Right hindlimb (tissue), 1 donor: ENCODE data around the gene RNF224.

Source experiments
- DNase-seq: peaks from one replicate; pipeline ENCODE4 v3.0.0-alpha.2; 2018

Gene RNF224

DNA sequence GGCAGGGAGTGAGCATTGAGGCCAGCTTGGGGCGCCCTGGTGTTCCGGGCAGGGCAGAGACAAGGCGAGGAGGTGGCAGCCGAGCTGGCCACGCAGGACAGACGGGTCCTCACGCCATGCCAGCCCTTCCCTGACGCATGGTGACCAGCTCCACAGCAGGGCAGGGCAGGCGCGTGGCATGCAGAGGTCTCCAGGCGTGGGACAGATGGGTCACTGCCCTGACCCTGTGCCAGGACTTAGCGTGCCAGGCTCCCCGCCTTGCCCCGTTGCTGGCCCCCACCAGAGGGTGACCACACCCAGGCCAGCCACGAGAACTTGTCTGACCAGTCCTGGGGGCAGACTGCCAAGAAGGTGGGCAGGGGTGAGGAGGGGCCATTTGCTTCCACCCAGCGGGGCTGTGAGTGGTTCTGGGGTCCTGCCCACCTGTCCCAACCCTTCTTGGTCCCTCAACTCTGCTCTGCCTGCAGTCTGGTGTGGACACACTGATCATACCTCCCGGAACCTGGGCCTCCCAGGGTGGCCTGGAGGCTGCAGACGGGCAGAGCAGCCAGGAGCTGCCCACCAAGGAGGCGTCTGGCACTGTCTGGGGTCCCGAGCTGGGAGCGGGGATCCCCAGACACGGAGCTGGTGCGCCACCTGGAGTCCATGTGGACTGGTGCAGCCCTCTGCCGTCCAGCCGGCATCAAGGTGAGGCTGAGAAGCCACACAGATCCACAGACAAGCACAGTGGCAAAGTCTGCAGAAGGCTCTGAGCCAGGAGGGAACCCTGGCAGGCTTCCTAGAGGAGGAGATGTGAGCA, at the start of gene RNF224:
Gene RNF224 (plus strand): TSS at position 449 of the 799 bp plus-strand sequence. CDS start 834 bp downstream, outside the sequence.
- DNase-seq: peak; percentile 80

DNA sequence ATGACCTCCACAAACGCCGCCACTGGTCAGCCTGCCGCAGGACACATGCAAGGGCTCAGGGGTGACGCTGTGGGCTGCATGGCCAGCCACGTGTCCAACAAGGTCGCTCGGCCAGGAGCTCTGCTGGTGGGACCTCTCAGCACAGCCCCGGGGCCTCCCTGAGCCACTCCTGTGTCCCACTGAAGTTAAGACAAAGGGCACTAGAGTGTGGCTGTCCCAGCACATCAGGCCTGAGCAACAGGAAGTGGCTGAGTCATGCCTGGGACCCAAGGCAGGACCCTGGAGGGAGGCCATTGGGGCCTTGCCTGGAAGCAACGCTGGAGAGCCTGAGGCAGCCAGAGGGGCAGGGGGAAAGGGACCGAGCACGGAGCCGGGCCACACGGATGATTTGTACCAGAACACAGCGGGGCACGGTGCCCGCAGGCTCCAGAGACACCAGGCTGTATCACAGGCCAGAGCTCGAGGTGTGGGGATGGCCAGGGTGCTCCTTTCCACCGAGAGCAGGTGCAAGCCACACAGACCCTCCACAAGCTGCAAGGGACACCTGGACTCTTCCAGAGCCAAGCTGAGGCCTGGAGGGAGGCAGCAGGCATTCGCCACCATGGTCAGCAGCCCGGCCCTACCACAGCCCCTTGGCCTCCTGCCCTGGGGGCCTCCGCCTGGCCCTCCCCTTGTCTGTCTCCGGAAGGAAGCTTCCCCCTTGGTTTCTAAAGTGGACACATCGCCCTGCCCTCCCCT, 48.9 kb upstream of the RNF224 start:
- no peak for DNase-seq

DNA sequence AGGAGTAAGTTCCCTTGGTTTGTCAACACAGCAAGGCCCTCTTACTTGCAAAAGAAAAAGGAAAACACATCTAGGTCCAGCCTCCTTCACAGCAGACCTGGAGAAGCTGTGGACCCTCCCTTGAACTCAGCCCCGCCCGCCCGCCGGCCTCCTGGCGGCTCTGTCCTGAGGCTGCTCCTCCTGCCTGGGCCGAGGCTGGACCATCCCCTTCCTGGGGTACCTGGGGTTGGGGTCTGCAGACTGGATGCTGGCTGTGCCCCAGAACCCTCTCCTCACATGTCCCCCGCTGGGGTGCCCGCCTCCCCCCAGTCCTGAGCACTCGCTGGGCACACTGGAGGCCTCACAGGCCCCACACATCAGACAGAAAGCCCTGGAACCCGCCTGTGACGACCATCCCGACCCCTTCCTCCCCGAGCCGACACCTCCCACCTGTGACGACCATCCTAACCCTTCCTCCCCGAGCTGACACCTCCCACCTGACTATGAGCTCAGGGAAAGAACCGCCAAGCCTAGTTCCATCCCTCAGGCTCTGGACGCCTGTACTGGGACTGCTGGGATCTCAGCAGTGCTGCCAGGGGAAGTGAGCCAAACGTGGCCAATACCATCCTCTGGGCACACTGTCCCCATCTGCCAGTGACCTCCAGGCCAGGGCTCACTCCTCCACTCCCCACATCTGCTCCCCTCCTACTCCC, 48.2 kb upstream of the RNF224 start:
- no peak for DNase-seq

DNA sequence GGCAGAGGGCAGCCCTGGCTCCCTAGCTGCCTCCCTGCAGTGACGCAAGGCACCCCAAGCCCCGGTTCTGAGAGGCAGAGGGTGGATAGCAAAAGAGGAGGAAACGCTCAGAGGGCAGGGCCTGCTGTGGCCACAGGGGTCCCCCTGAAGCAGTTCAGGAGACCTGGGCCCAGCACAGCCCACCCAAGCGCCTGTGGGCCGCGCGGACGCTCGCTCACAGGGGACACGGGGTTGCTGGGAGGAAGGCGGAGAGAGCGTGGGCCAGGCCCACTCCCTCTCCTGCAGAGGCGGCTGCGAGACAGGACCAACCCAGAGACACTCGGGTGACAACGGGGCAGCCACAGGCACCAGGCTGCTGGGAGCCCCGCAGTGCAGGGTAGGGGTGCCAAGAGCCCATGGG, 47.5 kb upstream of the RNF224 start:
- DNase-seq: no peak

DNA sequence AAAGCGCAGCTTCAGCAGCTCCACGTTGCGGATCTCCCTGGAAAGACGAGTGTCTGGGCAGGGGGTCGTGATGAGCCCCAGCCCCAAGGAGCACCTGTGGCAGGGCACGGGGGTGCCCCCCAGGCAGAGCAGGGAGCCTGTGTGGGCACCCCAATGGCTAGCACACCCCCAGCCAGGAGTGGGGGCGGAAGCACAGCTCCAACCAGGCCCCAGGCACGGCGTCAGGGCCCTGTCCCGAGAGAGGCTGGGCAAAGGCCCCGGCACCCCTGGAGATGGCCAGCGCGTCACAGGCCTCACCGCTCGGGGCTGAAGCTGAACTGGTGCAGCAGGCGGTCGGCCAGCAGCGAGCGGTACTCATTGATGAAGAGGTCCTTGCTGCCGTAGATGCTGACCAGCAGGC, 46.8 kb upstream of the RNF224 start:
- no peak for DNase-seq

DNA sequence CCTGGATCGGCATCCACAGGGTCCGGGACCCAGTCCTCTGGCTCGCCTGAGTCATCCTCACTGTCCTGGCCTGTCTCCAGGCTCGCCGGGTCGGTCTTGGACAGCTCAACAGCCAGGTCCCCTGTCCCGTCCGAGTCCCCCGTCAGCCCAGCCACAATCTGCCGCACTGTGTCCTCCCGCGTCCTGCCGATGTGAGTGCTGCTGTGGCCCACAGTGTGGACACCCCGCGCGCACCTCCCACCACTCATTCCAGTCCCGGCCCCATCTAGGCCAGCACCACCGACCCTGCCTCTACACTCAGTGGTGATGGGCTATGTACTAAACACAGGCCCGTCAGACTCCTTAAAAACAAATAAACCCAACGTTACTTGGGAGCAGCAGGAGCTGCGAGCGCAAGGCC, 45.6 kb upstream of the RNF224 start:
- DNase-seq: no peak

DNA sequence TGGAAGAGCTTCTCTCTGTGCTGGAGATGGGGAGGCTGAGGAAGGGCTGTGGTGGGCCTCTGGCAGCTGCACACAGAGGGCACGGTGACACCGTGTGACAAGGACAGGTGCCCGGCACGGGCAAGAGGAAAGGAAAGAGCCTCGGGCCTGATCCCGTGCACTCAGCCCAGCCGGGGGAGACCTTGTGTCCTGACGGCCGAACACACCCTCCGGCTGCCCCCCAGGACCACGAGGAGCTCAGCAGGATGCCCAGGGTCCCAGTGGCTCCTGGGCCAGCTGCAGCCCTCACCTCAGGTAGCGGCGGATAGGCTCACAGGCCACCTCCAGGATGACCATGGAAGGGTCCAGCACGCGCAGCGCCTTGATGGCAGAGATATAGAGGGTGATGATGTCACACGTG, 44.5 kb upstream of the RNF224 start:
- no peak for DNase-seq

DNA sequence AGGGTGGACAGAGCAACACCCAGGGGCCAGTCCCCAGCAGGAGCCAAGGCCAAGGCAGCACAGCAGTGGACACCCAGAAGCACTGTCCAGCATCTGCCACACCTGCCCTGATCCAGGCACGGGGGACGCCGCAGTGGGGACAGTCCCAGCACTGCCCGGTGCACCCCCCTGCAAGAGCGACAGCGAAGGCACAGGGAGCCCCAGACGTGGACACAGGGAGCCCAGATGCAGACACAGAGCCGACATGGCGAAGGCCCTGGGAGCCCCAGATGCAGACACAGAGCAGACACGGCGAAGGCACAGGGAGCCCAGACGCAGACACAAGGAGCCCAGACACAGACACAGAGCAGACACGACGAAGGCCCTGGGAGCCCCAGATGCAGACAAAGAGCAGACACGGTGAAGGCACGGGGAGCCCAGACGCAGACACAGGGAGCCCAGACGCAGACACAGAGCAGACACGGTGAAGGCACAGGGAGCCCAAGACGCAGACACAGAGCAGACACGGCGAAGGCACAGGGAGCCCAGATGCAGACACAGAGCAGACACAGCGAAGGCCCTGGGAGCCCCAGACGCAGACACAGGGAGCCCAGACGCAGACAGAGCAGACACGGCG, 43.2 kb upstream of the RNF224 start:
- DNase-seq: no peak

DNA sequence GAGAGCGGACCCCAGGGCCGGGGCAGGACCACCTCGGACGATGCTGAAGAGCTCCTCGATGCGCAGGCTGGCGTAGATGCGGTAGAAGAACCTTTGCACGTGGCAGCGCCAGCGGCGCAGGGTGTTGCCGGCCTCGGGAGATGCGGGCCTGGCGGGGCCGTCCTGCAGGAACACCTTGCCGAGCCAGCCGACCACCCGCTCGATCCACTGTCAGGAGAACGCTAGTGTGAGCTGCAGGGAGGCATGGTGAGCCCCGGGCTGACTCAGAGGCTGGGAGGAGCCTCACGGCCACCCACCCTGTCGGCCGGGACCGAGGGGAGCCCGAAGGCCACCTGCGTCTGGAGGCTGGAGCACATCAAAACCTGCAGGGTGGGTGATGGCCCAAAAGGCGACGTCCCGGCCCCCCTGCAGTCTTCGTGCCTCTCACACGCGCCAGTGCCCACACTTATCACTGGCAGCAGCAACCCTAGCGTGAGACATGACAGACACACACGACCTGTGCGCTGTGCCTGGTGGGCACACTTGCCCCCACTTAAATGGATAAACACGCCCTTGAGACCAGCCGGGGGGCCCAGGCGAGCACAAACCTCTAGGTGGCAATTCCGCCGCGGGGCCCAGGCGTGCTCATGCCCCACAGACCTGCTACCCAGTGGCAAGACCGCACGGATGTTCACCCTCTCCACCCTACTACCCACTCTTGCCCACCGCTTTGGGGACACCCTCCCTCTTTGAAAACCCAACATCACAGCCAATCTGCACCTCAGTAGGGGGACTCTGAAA, 42.2 kb upstream of the RNF224 start:
- DNase-seq: no peak

DNA sequence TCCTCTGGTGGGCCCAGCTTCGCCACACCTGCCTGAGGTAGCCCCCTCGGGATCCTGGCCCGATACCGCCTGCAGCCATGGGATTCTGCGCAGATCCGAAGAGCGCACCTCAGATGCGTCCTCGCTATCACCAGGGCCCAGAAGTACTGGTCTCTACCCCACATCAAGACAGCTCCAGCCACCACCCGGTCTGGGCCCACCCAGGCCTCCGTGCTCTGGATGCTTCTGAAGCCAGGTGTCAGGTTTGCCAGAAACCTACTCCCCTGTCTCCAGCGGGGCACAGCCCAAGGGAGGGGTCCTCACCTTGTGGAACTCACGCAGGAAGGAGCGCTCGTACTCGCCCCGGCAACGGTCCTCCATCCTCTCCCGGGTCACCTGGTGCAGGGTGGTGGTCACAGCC, 41.4 kb upstream of the RNF224 start:
- no peak for DNase-seq

DNA sequence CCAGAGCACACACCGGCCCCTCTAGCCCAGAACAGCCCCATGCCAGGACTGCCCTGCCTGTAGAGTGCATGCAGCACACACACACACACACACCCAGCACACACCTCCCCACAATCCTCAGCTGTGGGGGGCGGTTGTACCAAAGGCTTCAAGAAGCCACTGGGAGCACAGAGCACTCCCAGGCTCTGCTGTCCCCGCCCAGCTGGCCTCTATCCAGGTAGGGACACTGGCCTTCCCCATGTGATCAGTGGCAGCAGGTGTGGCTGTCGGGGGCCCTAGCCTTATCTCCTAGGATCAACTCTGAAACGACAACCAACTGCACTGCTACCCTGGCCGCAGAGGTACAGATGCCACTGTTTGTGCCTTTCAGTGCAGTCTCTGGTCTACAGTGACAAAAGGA, 40.9 kb upstream of the RNF224 start:
- no peak for DNase-seq

DNA sequence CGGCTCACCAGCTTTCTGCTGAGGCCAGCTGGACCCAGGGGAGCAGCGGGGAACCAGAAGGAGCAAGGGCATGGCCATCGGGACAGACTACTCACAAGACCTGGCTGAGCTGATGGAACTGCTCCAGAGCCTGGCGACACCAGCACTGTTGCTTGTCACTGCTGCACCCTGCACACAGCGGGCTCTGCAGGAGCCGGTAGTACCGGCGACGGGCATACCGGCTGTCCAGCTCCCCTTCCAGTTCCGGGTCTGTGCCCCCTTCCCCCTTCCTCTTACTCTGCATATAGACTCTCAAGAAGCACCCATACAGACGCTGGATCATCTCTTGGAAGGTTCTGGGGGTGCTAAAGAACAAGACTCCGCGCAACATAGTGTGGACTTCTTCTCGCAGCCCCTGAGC, 39.9 kb upstream of the RNF224 start:
- DNase-seq: no peak

DNA sequence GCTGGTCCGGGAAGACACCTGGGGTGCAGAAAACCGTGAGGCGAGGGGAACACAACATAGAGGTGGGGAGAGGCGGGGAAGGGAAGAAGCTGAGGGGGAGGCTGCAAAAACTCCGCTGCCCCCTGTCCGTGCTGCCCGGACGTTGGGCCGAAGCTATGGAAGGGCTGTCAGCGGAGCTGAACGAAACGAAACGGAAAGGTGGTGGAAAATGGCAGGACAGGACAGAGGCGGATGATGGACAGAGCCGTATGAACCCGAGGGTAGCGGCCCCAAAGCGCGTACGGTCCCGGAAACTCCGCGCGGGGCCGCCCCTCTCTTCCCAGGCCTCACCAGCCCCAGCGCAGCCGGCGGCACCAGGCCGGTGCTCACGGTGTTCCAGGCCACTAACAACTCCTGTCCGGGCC, 39.2 kb upstream of the RNF224 start:
- DNase-seq: no peak

DNA sequence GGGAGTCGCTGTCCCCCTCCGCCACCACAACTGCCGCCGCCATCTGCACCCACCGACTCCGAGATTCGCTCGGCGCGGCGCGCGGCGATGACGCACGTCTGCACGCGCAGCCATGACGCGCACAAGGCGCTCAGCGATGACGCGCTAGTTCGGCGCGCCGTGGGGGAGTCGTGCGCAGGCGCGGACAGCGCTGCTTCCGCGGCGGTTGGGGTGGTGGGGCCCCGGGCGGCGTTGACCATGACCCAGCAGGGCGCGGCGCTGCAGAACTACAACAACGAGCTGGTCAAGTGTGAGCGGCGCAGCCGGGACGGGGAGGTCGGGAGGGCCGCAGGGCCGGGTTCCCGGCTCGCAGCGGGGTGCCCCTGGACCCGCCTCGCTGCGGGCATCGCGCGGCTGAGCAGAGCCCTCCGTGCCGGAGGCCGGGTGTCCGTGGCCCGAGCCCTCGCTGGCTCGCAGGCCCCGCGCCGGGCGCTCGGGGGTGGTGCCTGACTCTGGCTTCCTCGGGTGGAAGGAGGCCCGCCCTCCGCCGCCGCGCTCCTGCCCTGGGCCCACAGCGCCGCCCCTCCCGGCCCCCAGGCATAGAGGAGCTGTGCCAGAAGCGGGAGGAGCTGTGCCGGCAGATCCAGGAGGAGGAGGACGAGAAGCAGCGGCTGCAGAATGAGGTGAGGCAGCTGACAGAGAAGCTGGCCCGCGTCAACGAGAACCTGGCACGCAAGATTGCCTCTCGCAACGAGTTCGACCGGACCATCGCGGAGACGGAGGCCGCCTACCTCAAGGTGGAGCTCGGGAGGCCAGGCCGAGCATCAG, 38.6 kb upstream of the RNF224 start, which contains the start of the genes ANAPC2 and SSNA1:
Gene ANAPC2 (minus strand): TSS at position 71 of the 807 bp plus-strand sequence. CDS start 28 bp downstream, at position 43.
Gene SSNA1 (plus strand): TSS at position 187 of the 807 bp plus-strand sequence. CDS start 51 bp downstream, at position 238.
- peak; percentile 94 for DNase-seq

DNA sequence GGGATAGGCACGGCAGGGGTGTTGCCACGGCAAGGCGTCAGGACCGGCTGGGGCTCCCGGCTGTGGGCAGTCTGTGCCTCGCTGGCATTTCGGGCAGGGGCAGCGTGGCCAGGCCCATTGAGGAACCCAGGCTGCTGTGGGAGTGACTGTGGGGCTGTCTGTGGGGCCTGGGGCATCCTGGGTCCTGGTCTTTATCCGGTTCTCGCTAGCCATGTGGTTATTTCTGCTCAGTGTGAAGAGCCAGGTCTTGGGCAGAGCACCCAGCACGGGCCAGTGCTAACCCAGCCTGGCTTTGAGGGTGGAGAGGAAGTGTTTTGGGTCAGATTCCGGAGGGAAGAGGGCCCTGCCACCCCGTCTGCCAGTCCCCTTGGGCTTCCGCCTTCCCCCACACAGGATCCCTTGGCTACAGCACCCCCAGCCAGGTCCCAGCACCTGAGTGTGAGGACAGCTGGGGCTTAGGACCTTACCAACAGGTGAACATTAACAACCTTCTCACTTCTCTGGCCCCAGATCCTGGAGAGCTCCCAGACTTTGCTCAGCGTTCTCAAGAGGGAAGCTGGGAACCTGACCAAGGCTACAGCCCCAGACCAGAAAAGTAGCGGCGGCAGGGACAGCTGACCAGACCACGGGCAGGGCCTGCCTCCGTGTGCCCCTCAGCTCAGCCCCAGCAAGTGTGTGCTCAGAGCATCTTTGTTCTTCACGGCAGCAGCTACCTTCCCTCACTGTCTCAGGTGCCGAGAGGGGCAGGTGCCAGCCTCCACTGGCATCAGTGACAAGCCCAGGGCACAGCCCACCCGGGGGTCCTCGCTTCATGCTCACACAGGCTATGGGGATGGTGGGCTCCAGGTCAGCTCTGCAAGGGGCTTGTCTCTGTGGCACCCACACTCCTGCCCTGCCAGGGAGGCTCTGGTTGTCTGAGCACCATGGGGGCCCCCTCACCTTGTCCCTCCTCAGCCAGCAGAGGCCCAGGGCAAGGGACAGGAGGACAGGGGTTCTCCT, 37.7 kb upstream of the RNF224 start:
- DNase-seq: no peak

DNA sequence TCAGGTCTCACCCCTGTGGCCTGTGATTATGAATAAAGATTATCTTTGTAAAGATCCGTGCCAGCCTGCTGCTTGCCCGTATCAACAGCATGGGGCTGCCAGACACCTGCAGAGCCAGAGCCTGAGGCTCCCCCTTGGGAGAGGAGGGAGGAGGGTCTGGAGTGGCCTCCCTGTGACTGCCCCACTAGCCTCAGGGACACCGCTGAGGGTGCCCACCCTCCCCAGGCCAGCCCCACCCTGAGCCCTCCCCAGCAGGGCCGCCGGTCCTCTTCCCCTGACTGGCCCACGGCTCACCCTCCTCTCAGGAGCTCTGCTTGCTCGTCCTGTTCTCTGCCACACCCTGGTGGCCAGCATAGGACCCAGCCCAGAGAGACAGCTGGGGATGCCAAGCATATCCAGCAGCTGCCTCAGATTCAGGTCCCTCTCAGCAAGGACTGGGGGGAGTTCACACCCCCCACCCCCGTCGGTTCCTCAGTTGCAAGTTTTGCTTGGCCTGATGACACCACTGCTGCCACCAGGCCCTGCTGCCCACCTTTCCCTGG, 36.9 kb upstream of the RNF224 start:
- DNase-seq: no peak

DNA sequence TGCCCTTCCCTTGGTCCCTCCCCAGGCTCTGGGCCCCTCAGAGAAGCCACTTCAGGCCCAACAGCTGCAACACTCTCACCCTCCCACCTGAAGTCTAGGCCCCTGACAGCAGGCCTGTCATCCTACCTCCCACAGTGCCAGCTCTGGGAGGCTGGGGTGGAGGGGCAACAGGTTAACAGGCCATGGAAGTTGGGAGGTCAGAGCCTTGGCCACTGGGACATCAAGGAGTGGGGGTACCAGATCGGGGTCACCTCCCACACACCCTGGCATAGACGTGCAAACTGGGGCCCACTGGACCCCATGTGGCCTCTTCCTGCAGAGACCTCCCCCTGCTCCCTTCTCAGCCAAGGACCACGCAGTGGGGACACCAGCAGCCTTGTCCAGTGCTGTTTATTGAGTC, 36.1 kb upstream of the RNF224 start:
- DNase-seq: no peak

DNA sequence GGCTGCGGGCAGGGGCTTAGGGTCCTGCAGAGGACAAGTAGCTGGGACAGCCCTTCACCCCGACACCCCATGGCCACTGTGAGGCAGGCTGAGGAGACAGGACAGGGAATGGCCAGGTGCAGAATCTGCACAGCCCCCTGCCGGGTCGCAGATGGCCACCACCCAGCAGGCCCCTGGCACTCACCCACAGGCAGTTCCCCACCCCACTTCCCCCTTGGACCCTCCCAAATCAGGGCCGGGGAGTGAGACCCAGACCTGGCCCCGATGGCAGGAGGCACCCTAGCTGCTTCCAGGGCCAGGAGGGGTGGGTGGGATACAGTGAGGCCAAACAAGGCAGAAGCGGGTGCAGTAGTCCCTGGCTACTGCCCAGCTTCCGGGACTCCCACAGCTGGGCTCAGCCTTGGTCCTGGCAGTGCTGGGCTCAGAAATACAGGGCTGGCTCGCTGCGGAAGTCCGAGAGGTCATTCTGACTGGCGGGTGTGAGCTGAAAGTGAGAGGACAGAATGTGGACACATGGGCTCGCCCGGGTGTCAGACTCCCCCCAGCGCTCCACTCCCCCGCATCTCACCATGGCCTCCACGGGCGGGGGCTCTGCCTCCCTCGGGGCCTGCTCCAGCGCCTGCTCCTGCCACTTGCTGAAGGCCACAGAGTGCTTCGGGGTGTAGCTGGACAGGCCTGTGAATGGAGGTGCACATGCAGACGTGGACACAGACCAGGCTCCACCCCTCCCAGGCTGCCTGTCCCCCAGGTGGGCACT, 35.4 kb upstream of the RNF224 start:
- DNase-seq: no peak

DNA sequence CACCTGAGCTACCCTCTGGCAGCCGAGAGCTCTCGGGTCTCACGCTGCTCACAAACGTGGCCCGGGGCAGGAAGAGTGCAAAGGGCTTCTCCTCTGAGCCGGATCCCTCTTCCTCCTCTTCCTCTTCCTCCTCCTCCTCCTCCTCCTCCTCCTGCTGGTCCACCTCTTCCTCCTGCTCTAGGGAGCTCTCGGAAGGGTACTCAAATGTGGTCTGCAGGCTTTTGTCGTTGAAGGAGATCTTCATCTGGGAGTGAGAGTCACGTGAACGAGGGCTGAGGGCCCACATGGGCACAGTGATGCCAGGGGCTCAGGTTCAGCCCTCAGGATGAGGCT, 34.9 kb upstream of the RNF224 start:
- DNase-seq: no peak
